ENCODE results near the gene RCE1.

RCE1 gene

GRCh38 chr11:66834539-66834845 is 8.7 kb upstream of the RCE1 start:
- H3K4me1 ChIP-seq (ENCODE audit: control insufficient read depth, insufficient read depth, low read length), result no peaks in the 10 kb centered on the region
- no peak overlapping the region for H3K27ac ChIP-seq (ENCODE audit: low read depth, low read length)
- H3K27me3 ChIP-seq (ENCODE audit: control insufficient read depth, insufficient read depth, low read length), result no peaks in the 10 kb centered on the region
- no peaks in the 10 kb centered on the region for H3K36me3 ChIP-seq (ENCODE audit: control insufficient read depth, insufficient read depth, low read length)
- no peak overlapping the region for H3K4me3 ChIP-seq (ENCODE audit: low read length)
- no peak overlapping the region for H3K9ac ChIP-seq (ENCODE audit: low read length)

GRCh38 chr11:66834943-66835342 is 8.3 kb upstream of the RCE1 start:
- Histone ChIP-seq H3K36me3 (ENCODE audit: control insufficient read depth, insufficient read depth, low read length) (peaks cover 2% of the 10 kb centered on the region), H3K4me1 (ENCODE audit: control insufficient read depth, insufficient read depth, low read length) (no peaks in the 10 kb centered on the region), H3K4me3 (ENCODE audit: low read length) (no peak overlapping the region), H3K9ac (ENCODE audit: low read length) (no peak overlapping the region), H3K27ac (ENCODE audit: low read depth, low read length) (no peak overlapping the region), H3K27me3 (ENCODE audit: control insufficient read depth, insufficient read depth, low read length) (no peaks in the 10 kb centered on the region)

- H3K36me3 ChIP-seq (ENCODE audit: control insufficient read depth, insufficient read depth, low read length), result peaks cover 3% of the 10 kb centered on the region
- no peaks in the 10 kb centered on the region for H3K27me3 ChIP-seq (ENCODE audit: control insufficient read depth, insufficient read depth, low read length)
- H3K9ac ChIP-seq (ENCODE audit: low read length), result no peak overlapping the region
- no peak overlapping the region for H3K27ac ChIP-seq (ENCODE audit: low read depth, low read length)
- no peak overlapping the region for H3K4me3 ChIP-seq (ENCODE audit: low read length)
- H3K4me1 ChIP-seq (ENCODE audit: control insufficient read depth, insufficient read depth, low read length), result no peaks in the 10 kb centered on the region
Measured at GRCh38 chr11:66835768-66836405, 7.4 kb upstream of the RCE1 start.

GRCh38 chr11:66840317-66841091 is 2.7 kb upstream of the RCE1 start:
- no peaks in the 10 kb centered on the region for H3K27me3 ChIP-seq (ENCODE audit: control insufficient read depth, insufficient read depth, low read length)
- no peak overlapping the region for H3K27ac ChIP-seq (ENCODE audit: low read depth, low read length)
- H3K4me3 ChIP-seq (ENCODE audit: low read length), result no peak overlapping the region
- H3K9ac ChIP-seq (ENCODE audit: low read length), result no peak overlapping the region
- peaks cover 15% of the 10 kb centered on the region for H3K4me1 ChIP-seq (ENCODE audit: control insufficient read depth, insufficient read depth, low read length)
- H3K36me3 ChIP-seq (ENCODE audit: control insufficient read depth, insufficient read depth, low read length), result peaks cover 8% of the 10 kb centered on the region

GRCh38 chr11:66841861-66842260 is 1.4 kb upstream of the RCE1 start:
- Histone ChIP-seq H3K9ac (ENCODE audit: low read length) (peak overlapping the region; percentile 97), H3K27me3 (ENCODE audit: control insufficient read depth, insufficient read depth, low read length) (no peaks in the 10 kb centered on the region), H3K27ac (ENCODE audit: low read depth, low read length) (no peak overlapping the region), H3K36me3 (ENCODE audit: control insufficient read depth, insufficient read depth, low read length) (peaks cover 17% of the 10 kb centered on the region), H3K4me1 (ENCODE audit: control insufficient read depth, insufficient read depth, low read length) (peaks cover 15% of the 10 kb centered on the region), H3K4me3 (ENCODE audit: low read length) (peak overlapping the region; percentile 96)

GRCh38 chr11:66842501-66842895 is 743 bp upstream of the RCE1 start:
- peak overlapping the region; percentile 97 for H3K27ac ChIP-seq (ENCODE audit: low read depth, low read length)
- H3K27me3 ChIP-seq (ENCODE audit: control insufficient read depth, insufficient read depth, low read length), result no peaks in the 10 kb centered on the region
- H3K9ac ChIP-seq (ENCODE audit: low read length), result peak overlapping the region; percentile 97
- peaks cover 18% of the 10 kb centered on the region for H3K36me3 ChIP-seq (ENCODE audit: control insufficient read depth, insufficient read depth, low read length)
- peak overlapping the region; percentile 96 for H3K4me3 ChIP-seq (ENCODE audit: low read length)
- peaks cover 15% of the 10 kb centered on the region for H3K4me1 ChIP-seq (ENCODE audit: control insufficient read depth, insufficient read depth, low read length)

GRCh38 chr11:66843776-66844495 is 695 bp downstream of the RCE1 start:
- H3K9ac ChIP-seq (ENCODE audit: low read length), result peak overlapping the region; percentile 88
- no peaks in the 10 kb centered on the region for H3K27me3 ChIP-seq (ENCODE audit: control insufficient read depth, insufficient read depth, low read length)
- H3K27ac ChIP-seq (ENCODE audit: low read depth, low read length), result peak overlapping the region; percentile 97
- peak overlapping the region; percentile 96 for H3K4me3 ChIP-seq (ENCODE audit: low read length)
- H3K4me1 ChIP-seq (ENCODE audit: control insufficient read depth, insufficient read depth, low read length), result peaks cover 15% of the 10 kb centered on the region
- peaks cover 22% of the 10 kb centered on the region for H3K36me3 ChIP-seq (ENCODE audit: control insufficient read depth, insufficient read depth, low read length)

GRCh38 chr11:66844496-66845142 is 1.4 kb downstream of the RCE1 start:
- H3K9ac ChIP-seq (ENCODE audit: low read length), result peak overlapping the region; percentile 88
- H3K36me3 ChIP-seq (ENCODE audit: control insufficient read depth, insufficient read depth, low read length), result peaks cover 22% of the 10 kb centered on the region
- peak overlapping the region; percentile 96 for H3K4me3 ChIP-seq (ENCODE audit: low read length)
- H3K27me3 ChIP-seq (ENCODE audit: control insufficient read depth, insufficient read depth, low read length), result no peaks in the 10 kb centered on the region
- no peak overlapping the region for H3K27ac ChIP-seq (ENCODE audit: low read depth, low read length)
- peaks cover 15% of the 10 kb centered on the region for H3K4me1 ChIP-seq (ENCODE audit: control insufficient read depth, insufficient read depth, low read length)

GRCh38 chr11:66845143-66845875 is 2.1 kb downstream of the RCE1 start:
- Histone ChIP-seq H3K36me3 (ENCODE audit: control insufficient read depth, insufficient read depth, low read length) (peaks cover 19% of the 10 kb centered on the region), H3K4me3 (ENCODE audit: low read length) (no peak overlapping the region), H3K27me3 (ENCODE audit: control insufficient read depth, insufficient read depth, low read length) (no peaks in the 10 kb centered on the region), H3K4me1 (ENCODE audit: control insufficient read depth, insufficient read depth, low read length) (peaks cover 15% of the 10 kb centered on the region), H3K27ac (ENCODE audit: low read depth, low read length) (no peak overlapping the region), H3K9ac (ENCODE audit: low read length) (no peak overlapping the region)

GRCh38 chr11:66845876-66846212 is 2.6 kb downstream of the RCE1 start:
- H3K27ac ChIP-seq (ENCODE audit: low read depth, low read length), result no peak overlapping the region
- peaks cover 19% of the 10 kb centered on the region for H3K36me3 ChIP-seq (ENCODE audit: control insufficient read depth, insufficient read depth, low read length)
- H3K27me3 ChIP-seq (ENCODE audit: control insufficient read depth, insufficient read depth, low read length), result no peaks in the 10 kb centered on the region
- H3K4me3 ChIP-seq (ENCODE audit: low read length), result no peak overlapping the region
- peaks cover 15% of the 10 kb centered on the region for H3K4me1 ChIP-seq (ENCODE audit: control insufficient read depth, insufficient read depth, low read length)
- H3K9ac ChIP-seq (ENCODE audit: low read length), result no peak overlapping the region

GRCh38 chr11:66846671-66847091 is 3.4 kb downstream of the RCE1 start:
- Histone ChIP-seq H3K4me3 (ENCODE audit: low read length) (no peak overlapping the region), H3K36me3 (ENCODE audit: control insufficient read depth, insufficient read depth, low read length) (peaks cover 19% of the 10 kb centered on the region), H3K27me3 (ENCODE audit: control insufficient read depth, insufficient read depth, low read length) (no peaks in the 10 kb centered on the region), H3K9ac (ENCODE audit: low read length) (no peak overlapping the region), H3K4me1 (ENCODE audit: control insufficient read depth, insufficient read depth, low read length) (peaks cover 15% of the 10 kb centered on the region), H3K27ac (ENCODE audit: low read depth, low read length) (no peak overlapping the region)

Data from rectal smooth muscle tissue (tissue), 1 donor.